ENCODE results near the gene CRYBG2. TPM values are rescaled to one million over a fixed set of nuclear protein-coding genes. Genes with fewer than 3 reads are reported as not detected.

The CRYBG2 gene
- polyA plus RNA-seq, 1 donor from 2014 or later = 2.5 TPM

GRCh38 chr1:26276432-26276838 is 77.5 kb downstream of the CRYBG2 start:
- Histone ChIP-seq H2AFZ (ENCODE audit: low read depth, low read length) (no peak overlapping the region), H3K36me3 (ENCODE audit: insufficient read depth, low read length) (no peaks in the 10 kb centered on the region), H3K9ac (ENCODE audit: low read length) (no peak overlapping the region), H4K20me1 (ENCODE audit: insufficient read depth) (no peaks in the 10 kb centered on the region), H3F3A (ENCODE audit: insufficient read depth, low read length, poor library complexity, severe bottlenecking) (no peaks in the 10 kb centered on the region), H3K4me2 (ENCODE audit: low read length) (no peak overlapping the region), H3K79me2 (replicated peaks; ENCODE audit: insufficient read depth, low read length) (peaks cover 5% of the 10 kb centered on the region), H3K9me3 (ENCODE audit: low read length) (no peaks in the 10 kb centered on the region), H3K9me2 (ENCODE audit: insufficient read depth, low read length) (no peaks in the 10 kb centered on the region), H3K27me3 (ENCODE audit: insufficient read depth, low read depth, low read length) (no peaks in the 10 kb centered on the region), H3K4me3 (ENCODE audit: low read length) (no peak overlapping the region), H3K27ac (ENCODE audit: low read length) (no peak overlapping the region)
- no peak for TF ChIP-seq RAD21 (conservative IDR thresholded peaks at IDR 0.05)

DNA sequence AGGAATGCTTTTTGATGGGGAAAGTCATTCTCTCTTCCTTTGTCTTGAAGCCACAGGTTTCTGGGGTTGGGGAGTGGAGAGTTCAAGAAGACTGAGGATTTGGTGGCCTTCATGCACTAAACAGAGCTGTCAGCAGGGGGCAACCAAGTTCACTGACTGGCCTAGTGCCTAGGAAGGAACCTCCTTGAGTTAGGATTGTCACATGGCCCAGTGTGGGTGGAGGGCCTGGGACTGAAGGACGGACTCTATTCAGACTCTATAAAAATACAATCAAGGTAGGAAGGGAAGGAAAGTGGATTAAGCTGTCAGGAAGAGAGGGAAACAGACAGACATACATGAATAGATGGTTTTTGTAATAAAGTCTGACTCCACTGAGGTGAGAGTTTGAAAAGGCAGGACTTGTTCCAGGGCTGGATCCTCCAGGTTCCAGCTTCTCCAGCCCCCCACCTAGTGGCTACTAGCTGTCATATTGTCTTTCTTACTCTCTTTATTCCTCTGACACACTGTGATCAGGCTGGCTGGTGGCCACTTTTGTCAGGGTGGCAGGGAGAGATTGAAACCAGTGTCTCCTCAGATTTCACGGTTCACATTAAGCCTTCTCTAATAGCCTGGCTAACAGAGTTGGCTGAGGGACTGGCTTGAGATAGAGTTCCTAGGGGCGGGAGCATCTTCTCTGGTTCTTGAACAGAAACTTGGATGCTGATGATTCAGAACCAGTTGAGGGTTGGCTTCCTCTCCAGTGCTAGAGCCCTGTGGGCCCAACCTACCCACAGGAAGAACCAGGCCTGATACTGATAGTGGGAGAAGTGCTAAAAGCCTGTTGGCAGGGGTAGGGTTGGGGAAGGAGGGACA is 78.1 kb downstream of the CRYBG2 start:
- H3K36me3 ChIP-seq (ENCODE audit: insufficient read depth, low read length) = no peaks in the 10 kb centered on the region
- H4K20me1 ChIP-seq (ENCODE audit: insufficient read depth) = no peaks in the 10 kb centered on the region
- H3K9me3 ChIP-seq (ENCODE audit: low read length) = no peaks in the 10 kb centered on the region
- H3K4me3 ChIP-seq (ENCODE audit: low read length) = no peak overlapping the region
- no peak overlapping the region for H3K4me2 ChIP-seq (ENCODE audit: low read length)
- no peak overlapping the region for H3K9ac ChIP-seq (ENCODE audit: low read length)
- H3K79me2 ChIP-seq (replicated peaks; ENCODE audit: insufficient read depth, low read length) = peaks cover 5% of the 10 kb centered on the region
- H3F3A ChIP-seq (ENCODE audit: insufficient read depth, low read length, poor library complexity, severe bottlenecking) = no peaks in the 10 kb centered on the region
- H3K27ac ChIP-seq (ENCODE audit: low read length) = no peak overlapping the region
- no peaks in the 10 kb centered on the region for H3K9me2 ChIP-seq (ENCODE audit: insufficient read depth, low read length)
- TF ChIP-seq REST (IDR thresholded peaks at IDR 0.05; ENCODE audit: borderline replicate concordance) = no peak
- no peak for TF ChIP-seq EZH2 (IDR thresholded peaks at IDR 0.05; ENCODE audit: borderline replicate concordance, insufficient read depth, low read length, poor library complexity, severe bottlenecking)
- TF ChIP-seq SMC3 (conservative IDR thresholded peaks at IDR 0.05; ENCODE audit: poor library complexity) = peak; percentile 83
- peak; percentile 78 for TF ChIP-seq RAD21 (conservative IDR thresholded peaks at IDR 0.05)
- TF ChIP-seq POLR2AphosphoS5 (IDR thresholded peaks at IDR 0.05) = no peak
- TF ChIP-seq TAF1 (IDR thresholded peaks at IDR 0.05; ENCODE audit: low read depth) = no peak
- TF ChIP-seq EP300 (conservative IDR thresholded peaks at IDR 0.05; ENCODE audit: poor library complexity, severe bottlenecking) = no peak
- peak; percentile 83 for TF ChIP-seq CTCF (IDR thresholded peaks at IDR 0.05; ENCODE audit: poor library complexity, severe bottlenecking)
- TF ChIP-seq MXI1 (conservative IDR thresholded peaks at IDR 0.05; ENCODE audit: poor library complexity, severe bottlenecking) = peak; percentile 64
- no peak overlapping the region for H2AFZ ChIP-seq (ENCODE audit: low read depth, low read length)
- H3K27me3 ChIP-seq (ENCODE audit: insufficient read depth, low read depth, low read length) = no peaks in the 10 kb centered on the region

Measured in neural cell (in vitro differentiated cells).